ENCODE measurements around the gene STPG1. TPM values are rescaled to one million over a fixed set of nuclear protein-coding genes. Genes with fewer than 3 reads are reported as not detected.
A peak's percentile ranks its signal among the peaks of the same experiment; 100 is the strongest.

STPG1 gene
- total RNA-seq, 1 experiment from 2014 or later: 14.9 TPM

- ChIA-PET CTCF (no interaction called here), POLR2A (ENCODE audit: unreplicated experiment) (no interaction called here)
- Histone ChIP-seq H3K4me2 (ENCODE audit: low read length) (no peak overlapping the region), H3K9me3 (ENCODE audit: low read length) (no peaks in the 10 kb centered on the region), H3K36me3 (ENCODE audit: low read depth, low read length) (no peaks in the 10 kb centered on the region), H3K4me3 (ENCODE audit: low read length) (no peak overlapping the region), H3K4me1 (ENCODE audit: insufficient read depth, low read length) (peaks cover 38% of the 10 kb centered on the region), H3F3A (ENCODE audit: low read length, unreplicated experiment) (peaks cover 4% of the 10 kb centered on the region), H3K27ac (ENCODE audit: low read length) (peak overlapping the region; percentile 35), H4K20me1 (ENCODE audit: low read length) (no peaks in the 10 kb centered on the region), H3K27me3 (ENCODE audit: low read length) (no peaks in the 10 kb centered on the region), H3K9ac (ENCODE audit: low read length) (no peak overlapping the region), H3K79me2 (ENCODE audit: low read length) (no peaks in the 10 kb centered on the region), H3K9me2 (replicated peaks; ENCODE audit: low read length) (no peaks in the 10 kb centered on the region), H2AFZ (ENCODE audit: low read length) (no peak overlapping the region)
- intact Hi-C loops (cut with micrococcal nuclease): no loop called here
- DNase-seq (no peak), ATAC-seq (no peak)
- TF ChIP-seq EZH2 (IDR thresholded peaks at IDR 0.05; ENCODE audit: low read length, unreplicated experiment): no peak
- BruUV-seq (replicated peaks): no TSS peak
Observed at GRCh38 chr1:24362396-24362795, 51.2 kb downstream of the STPG1 start.

- H3K4me2 ChIP-seq (ENCODE audit: low read length): no peak overlapping the region
- ATAC-seq: no peak
- ChIA-PET POLR2A (ENCODE audit: unreplicated experiment) (no interaction called here), CTCF (interaction anchor here (0.6 kb wide), 1 partner anchor 208 kb away, joined by 4 read pairs; no protein-coding TSS in a partner anchor)
- no TSS peak for BruUV-seq (replicated peaks)
- intact Hi-C loops (cut with micrococcal nuclease): no loop called here
- no peaks in the 10 kb centered on the region for H3K36me3 ChIP-seq (ENCODE audit: low read depth, low read length)
- peaks cover 38% of the 10 kb centered on the region for H3K4me1 ChIP-seq (ENCODE audit: insufficient read depth, low read length)
- peaks cover 4% of the 10 kb centered on the region for H3F3A ChIP-seq (ENCODE audit: low read length, unreplicated experiment)
- H3K9me2 ChIP-seq (replicated peaks; ENCODE audit: low read length): no peaks in the 10 kb centered on the region
- H3K27me3 ChIP-seq (ENCODE audit: low read length): no peaks in the 10 kb centered on the region
- H3K9me3 ChIP-seq (ENCODE audit: low read length): no peaks in the 10 kb centered on the region
- no peaks in the 10 kb centered on the region for H4K20me1 ChIP-seq (ENCODE audit: low read length)
- no peak overlapping the region for H3K9ac ChIP-seq (ENCODE audit: low read length)
- H3K79me2 ChIP-seq (ENCODE audit: low read length): no peaks in the 10 kb centered on the region
- no peak overlapping the region for H2AFZ ChIP-seq (ENCODE audit: low read length)
- DNase-seq: no peak
- TF ChIP-seq EZH2 (IDR thresholded peaks at IDR 0.05; ENCODE audit: low read length, unreplicated experiment): no peak
- TF ChIP-seq EZH2phosphoT487 (IDR thresholded peaks at IDR 0.05; ENCODE audit: borderline replicate concordance, low read length): no peak
- TF ChIP-seq CTCF (conservative IDR thresholded peaks at IDR 0.05; ENCODE audit: low read depth, low read length): no peak
- H3K4me3 ChIP-seq (ENCODE audit: low read length): no peak overlapping the region
- H3K27ac ChIP-seq (ENCODE audit: low read length): no peak overlapping the region
Observed at GRCh38 chr1:24361811-24362210, 51.8 kb downstream of the STPG1 start.

GRCh38 chr1:24360681-24361080 lies 52.9 kb downstream of the STPG1 start:
- ChIA-PET CTCF (no interaction called here), POLR2A (ENCODE audit: unreplicated experiment) (no interaction called here)
- Histone ChIP-seq H3K9ac (ENCODE audit: low read length) (no peak overlapping the region), H3K79me2 (ENCODE audit: low read length) (no peaks in the 10 kb centered on the region), H2AFZ (ENCODE audit: low read length) (no peak overlapping the region), H3K9me3 (ENCODE audit: low read length) (no peaks in the 10 kb centered on the region), H3K27ac (ENCODE audit: low read length) (no peak overlapping the region), H3K4me1 (ENCODE audit: insufficient read depth, low read length) (peaks cover 32% of the 10 kb centered on the region), H3K4me2 (ENCODE audit: low read length) (no peak overlapping the region), H3K4me3 (ENCODE audit: low read length) (no peak overlapping the region), H3K36me3 (ENCODE audit: low read depth, low read length) (no peaks in the 10 kb centered on the region), H3K9me2 (replicated peaks; ENCODE audit: low read length) (no peaks in the 10 kb centered on the region), H3F3A (ENCODE audit: low read length, unreplicated experiment) (peaks cover 4% of the 10 kb centered on the region), H3K27me3 (ENCODE audit: low read length) (no peaks in the 10 kb centered on the region), H4K20me1 (ENCODE audit: low read length) (no peaks in the 10 kb centered on the region)
- BruUV-seq (replicated peaks): no TSS peak
- no peak for TF ChIP-seq EZH2 (IDR thresholded peaks at IDR 0.05; ENCODE audit: low read length, unreplicated experiment)
- no peak for TF ChIP-seq EZH2phosphoT487 (IDR thresholded peaks at IDR 0.05; ENCODE audit: borderline replicate concordance, low read length)
- no peak for TF ChIP-seq CTCF (conservative IDR thresholded peaks at IDR 0.05; ENCODE audit: low read depth, low read length)
- DNase-seq (no peak), ATAC-seq (no peak)
- intact Hi-C loops (cut with micrococcal nuclease): no loop called here
